Raji (cell line): Measurements from ENCODE around the gene DNAH2.

Experiments used
- POLR2A ChIP-seq: IDR thresholded peaks from 2 replicates; pipeline ENCODE4 v1.6.1; 2011; ENCODE audit warnings: low read depth, low read length, control low read depth; ENCODE audit not compliant: insufficient read depth

The DNAH2 gene

DNA sequence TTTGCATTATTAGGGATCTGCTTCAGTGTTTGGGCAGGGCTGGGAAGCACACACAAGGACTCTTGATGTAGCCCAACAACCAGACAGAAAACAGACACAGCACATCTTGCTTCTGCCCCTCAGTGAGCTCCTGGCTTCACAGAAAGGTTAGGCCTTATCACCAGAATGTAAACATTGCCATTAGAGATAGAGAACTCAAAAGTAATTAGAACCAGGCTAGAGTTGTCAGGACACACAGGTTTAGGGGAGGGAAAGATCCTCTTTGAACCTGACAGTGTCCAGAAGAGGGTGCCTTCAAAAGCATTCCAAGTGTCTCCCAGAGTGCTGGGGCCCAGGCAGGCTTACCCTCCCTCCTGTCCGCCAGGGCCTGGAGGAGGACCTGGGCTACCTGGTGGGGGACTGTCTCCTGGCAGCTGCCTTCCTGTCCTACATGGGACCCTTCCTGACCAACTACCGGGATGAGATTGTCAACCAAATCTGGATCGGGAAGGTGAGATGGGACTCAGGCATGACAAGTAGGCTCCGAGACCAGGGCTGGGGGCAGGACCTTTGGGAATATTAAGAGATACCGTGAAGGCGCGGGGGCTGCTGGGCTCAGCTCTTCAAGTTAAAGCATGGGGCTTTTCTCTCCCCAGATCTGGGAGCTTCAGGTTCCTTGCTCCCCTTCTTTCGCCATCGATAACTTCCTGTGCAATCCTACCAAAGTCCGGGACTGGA, 99.5 kb downstream of the DNAH2 start:
- TF ChIP-seq POLR2A, result no peak

DNA sequence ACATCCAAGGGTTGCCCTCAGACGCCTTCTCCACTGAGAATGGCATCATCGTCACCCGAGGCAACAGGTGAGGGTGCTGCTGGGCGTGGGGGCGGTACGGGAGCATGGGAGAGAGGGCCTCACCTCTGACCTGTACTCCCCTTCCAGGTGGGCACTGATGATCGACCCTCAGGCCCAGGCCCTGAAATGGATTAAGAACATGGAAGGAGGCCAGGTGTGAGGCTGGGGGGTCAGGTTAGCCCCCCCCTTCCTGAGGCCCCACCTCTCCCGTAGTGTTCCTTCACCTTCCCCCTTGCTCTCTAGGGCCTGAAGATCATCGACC, 100.1 kb downstream of the DNAH2 start:
- no peak for TF ChIP-seq POLR2A

DNA sequence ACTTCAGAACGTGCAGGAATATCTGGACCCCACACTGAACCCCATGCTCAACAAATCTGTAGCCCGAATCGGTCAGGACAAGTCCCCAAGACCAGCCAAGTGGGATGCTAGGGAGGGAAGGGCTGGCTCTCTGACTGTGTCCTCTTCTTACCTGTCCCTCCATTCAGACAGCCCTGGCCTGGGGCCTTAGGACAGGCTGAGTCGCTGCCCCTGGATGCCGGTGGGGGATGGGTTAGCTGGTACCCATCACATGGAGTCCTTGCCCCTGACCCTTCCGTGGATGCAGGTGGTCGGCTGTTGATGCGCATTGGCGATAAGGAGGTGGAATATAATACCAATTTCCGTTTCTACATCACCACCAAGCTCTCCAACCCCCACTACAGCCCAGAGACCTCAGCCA, 100.5 kb downstream of the DNAH2 start:
- no peak for TF ChIP-seq POLR2A

DNA sequence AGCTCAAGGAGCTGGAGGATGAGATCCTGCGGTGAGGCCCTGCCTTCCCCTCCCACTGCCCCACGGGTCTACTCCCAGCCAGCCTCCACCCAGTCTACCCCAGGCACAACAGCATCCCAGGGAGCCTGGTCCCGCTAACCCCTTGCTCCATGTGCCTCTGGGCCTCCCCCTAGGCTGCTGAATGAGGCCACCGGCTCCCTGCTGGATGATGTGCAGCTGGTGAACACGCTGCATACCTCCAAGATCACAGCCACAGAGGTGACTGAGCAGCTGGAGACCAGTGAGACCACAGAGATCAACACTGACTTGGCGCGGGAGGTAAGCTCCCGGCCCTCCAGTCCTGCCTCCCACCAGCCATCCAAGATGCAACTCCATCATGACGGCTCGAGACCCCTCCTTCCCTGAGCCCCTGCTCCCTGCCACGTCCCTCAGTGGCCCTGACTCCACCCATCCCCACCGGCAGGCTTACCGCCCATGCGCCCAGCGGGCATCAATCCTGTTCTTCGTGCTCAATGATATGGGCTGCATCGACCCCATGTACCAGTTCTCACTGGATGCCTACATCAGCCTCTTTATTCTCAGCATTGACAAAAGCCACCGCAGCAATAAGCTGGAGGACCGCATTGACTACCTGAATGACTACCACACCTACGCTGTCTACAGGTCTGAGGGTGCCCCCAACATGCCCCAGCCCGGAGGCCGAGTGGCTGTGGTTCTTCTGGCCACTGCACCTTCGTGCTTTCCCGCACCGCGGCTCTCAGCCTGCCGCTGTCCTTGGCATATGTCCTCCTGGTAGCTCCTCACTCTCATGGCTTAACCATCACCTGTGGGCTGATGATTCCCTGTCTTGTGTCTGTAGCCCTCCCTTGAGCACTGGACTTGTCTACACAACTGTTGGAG, 101.5 kb downstream of the DNAH2 start:
- TF ChIP-seq POLR2A, result no peak

DNA sequence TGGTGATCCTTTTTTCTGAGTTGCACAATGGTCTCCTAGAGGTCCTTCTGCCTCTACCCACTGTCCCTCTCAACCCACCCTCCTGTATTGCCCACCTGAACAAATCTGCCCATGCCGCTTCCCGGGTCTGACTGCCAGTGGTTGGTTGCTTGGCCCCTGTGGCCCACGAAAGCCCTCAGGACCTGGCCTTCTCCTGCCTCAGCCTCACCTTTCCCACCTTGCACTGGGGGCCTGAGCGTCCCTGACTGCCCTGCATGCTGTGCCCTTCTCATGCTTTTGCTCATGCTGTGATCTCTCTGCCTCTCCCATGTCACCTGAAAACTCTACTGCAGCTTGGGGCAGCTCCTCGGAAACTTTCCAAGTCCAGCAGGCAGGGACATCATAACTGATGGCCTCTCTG, 102.7 kb downstream of the DNAH2 start:
- no peak for TF ChIP-seq POLR2A

DNA sequence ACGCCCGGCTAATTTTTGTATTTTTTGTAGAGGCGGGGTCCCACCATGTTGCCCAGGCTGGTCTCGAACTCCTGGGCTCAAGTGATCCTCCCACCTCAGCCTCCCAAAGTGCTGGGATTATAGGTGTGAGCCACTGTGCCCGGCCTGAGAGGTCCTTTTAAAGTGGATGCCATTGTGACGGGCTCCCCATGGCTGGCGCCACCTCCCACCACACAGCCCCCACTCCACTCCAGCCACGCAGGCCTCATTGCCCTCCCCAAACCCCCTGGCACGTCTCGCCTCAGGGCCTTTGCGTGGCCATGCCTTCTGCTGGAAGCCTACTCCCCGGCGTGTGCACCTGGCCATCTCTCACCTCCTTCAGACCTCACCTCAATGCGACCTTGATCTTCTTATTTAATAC, 104.6 kb downstream of the DNAH2 start:
- no peak for TF ChIP-seq POLR2A

DNA sequence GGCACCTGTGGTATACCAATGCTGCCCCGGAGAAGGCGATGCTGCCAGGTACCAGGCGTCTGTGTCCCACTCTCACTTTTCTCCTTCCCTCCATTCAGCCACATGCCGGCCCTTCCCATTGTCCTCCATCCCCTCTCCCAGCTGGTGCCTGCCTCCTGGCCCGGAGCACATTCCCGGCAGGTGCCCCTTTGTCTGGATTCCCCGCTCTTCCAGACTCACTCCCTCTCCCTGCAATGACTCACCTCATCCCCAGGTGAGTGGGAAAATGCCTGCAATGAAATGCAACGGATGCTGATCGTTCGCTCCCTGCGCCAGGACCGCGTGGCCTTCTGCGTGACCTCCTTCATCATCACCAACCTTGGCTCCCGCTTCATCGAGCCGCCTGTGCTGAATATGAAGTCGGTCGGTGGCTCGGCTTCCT, 106.0 kb downstream of the DNAH2 start:
- TF ChIP-seq POLR2A, result no peak

DNA sequence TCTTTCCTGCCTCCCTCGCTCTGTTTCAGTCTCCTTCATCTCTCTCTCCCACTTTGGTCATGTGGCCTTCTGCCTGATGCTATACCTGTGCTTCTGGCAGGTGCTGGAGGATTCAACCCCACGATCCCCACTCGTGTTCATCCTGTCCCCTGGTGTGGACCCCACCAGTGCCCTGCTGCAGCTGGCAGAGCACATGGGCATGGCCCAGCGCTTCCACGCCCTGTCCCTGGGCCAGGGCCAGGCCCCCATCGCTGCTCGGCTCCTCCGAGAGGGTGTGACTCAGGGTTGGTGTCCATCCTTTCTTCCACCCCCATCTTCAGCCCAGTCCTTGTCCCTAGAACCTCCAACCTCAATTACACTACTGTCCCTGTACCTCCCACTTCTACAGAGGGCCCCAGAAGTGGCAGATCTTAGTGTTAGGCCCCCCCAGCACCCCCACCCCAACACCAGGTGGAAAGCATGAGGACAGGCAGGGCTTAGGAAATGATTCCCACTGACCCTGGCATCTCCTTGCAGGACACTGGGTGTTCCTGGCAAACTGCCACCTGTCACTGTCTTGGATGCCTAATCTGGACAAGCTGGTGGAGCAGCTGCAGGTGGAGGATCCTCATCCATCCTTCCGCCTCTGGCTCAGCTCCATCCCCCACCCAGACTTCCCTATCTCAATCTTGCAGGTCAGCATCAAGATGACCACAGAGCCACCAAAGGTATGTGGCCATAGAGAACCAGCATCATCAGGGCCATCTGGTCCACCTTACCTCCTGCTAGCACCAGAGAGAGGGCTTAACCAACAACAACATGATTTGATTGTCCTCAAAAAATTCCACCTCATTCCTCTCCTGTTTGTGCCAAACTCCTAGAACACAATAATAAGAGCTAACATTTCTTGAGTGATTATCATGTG, 106.7 kb downstream of the DNAH2 start:
- TF ChIP-seq POLR2A, result no peak

DNA sequence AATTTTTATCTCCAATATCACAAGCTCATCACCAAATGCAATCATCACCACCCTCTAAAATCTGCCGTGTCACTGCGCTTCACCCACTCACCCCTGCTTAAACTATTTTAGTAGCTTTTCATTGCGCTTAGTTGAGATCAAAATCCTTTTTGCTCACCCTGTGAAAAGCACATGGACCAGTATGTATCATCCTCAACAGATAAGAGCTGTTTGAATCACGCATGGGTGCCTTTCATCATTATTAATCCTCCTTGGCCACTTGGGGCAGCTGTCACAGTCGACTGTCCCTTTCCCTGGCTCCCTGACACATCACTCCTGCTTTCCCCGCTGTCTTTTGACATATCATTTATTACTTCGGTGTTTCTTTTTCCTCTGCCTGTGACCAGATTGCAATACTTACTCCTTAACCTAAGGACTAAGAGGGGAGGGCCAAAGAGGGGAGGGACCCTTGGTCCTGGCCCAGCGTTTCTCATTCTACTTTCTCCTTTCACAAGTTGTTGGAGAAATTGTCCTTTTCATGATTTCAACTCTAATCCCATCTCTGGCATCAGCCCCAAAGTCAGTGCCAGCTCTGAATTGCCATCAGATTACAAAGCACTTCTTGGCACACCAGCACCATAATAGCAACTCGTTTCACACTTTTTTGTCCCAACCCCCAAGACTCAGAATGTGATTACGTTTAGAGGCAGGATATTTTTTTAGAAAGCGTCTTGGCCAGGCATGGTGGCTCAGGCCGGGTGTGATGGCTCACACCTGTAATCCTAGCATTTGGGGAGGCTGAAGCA, 107.9 kb downstream of the DNAH2 start:
- TF ChIP-seq POLR2A, result no peak

DNA sequence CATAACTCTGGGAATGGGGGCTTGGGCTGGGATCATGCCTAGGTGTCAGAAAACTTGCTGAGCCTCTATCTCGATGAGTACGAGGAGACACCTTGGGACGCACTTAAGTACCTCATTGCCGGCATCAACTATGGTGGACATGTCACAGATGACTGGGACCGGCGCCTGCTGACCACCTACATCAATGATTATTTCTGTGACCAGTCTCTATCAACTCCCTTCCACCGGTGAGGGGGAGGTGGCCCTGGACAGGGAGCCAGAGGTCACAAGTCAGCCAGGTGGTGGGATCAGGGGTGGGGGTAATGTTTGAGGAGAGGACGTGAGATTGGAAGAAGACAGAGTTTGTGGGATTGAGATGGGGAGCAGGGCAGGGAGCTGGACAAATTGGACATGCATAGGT, 113.1 kb downstream of the DNAH2 start:
- TF ChIP-seq POLR2A, result no peak

DNA sequence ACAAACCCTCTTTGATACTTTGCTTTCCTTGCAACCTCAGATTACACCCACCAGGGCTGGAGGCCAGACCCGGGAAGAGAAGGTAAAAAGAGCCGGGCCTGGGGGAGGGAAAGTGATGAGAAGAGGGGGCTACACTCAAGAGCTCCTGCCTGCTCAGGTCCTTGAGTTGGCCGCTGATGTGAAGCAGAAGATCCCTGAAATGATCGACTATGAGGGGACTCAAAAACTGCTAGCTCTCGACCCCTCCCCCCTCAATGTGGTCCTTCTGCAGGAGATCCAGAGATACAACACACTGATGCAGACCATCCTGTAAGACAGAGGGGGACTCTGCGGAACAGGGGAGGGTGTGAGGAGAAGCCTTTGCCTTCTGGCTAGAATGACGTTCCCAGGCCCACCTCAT, 113.7 kb downstream of the DNAH2 start:
- no peak for TF ChIP-seq POLR2A

DNA sequence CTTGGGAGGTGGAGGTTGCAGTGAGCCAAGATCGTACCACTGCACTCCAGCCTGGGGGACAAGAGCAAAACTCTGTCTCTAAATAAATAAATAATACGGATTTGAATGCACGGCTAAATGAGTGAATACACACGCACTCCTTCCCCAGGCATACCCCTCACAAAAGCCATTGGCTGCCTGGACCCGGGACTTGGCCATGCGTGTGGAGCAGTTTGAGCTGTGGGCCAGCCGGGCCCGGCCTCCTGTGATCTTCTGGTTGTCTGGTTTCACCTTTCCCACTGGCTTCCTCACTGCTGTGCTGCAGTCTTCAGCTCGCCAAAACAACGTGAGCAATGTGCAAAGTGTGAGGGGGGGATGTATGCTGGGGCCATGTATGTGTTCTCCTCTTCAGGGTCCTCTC, 114.9 kb downstream of the DNAH2 start:
- no peak for TF ChIP-seq POLR2A

DNA sequence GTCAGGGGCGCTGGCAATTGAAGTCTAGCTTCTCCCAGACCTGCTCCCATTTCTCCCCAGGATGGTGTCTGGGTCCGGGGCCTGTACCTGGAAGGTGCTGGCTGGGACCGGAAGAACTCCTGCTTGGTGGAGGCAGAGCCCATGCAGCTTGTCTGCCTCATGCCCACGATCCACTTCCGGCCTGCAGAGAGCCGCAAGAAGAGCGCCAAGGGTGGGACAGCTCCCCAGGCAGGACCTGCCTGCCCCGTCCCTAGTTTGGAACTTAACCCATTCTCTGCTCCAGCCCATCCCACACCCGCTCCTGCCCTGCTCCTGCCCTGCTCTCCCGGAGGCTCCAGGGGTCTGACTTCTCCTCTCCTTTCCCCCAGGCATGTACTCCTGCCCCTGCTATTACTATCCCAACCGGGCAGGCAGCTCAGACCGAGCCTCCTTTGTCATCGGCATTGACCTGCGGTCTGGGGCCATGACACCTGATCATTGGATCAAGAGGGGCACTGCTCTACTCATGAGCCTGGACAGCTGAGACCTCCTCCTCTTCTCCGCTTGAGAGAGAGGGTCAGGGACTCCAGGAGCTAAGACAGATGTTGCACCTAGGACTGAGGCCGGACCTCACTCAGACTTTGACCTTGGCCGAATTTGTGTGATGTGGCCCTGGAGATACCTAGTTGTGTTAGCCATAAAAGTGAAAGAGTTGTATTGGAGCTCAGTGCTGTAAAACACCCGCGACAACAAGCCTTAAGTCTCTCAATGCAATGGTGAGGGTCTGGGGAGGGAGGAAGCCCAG, 115.7 kb downstream of the DNAH2 start:
- TF ChIP-seq POLR2A, result no peak
